Fibroblast of skin of right biceps (primary cell): ENCODE data around the gene TLN1.

Experiments
- DNase-seq: peaks from one replicate; pipeline ENCODE4 v3.0.0-alpha.2; 2013

TLN1 gene

DNA sequence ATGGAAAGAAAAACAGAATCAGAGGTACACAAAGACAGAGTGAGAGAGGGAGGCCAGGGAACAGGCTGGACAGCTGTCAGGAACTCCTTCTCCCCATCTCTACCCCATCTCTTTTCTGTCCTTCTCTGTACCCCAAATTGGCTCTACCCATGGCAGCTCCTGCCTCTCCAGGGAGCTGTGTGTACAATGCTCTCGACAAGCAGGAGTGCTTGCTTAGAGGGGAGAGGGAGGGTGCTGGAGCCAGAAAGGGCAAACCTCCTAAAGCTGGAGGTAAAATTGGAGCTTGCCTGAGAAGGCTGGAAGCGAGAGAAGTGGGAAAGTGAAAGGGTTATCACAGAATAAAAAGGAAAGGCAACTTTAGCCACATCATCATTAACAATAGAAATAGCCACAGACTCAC lies 48.7 kb downstream of the TLN1 start:
- DNase-seq = no peak

- no peak for DNase-seq
These were observed 49.3 kb downstream of the TLN1 start for GRCh38 chr9:35682520-35683315.

GRCh38 chr9:35682051-35682450 lies 49.9 kb downstream of the TLN1 start:
- DNase-seq = no peak

- peak; percentile 46 for DNase-seq
These were observed 50.5 kb downstream of the TLN1 start for GRCh38 chr9:35681341-35682002.

DNA sequence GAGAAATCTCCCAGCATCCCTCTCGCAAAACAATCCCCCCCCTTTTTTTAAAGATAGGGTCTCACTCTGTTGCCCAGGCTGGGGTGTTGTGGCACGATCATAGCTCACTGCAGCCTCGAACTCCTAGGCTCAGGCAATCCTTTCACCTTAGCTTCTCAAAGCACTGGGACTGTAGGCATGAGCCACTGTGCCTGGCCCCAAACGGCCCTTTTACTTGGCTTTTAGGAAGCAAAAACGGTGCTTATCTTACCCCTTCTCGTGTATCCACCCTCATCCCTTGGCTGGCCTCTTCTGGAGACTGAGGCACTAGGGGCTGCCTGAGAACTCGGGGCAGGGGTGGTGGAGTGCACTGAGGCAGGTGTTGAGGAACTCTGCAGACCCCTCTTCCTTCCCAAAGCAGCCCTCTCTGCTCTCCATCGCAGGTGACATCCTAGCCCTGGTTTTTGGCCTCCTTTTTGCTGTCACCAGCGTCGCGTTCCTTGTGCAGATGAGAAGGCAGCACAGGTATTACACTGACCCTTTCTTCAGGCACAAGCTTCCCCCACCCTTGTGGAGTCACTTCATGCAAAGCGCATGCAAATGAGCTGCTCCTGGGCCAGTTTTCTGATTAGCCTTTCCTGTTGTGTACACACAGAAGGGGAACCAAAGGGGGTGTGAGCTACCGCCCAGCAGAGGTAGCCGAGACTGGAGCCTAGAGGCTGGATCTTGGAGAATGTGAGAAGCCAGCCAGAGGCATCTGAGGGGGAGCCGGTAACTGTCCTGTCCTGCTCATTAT lies 51.5 kb downstream of the TLN1 start:
- DNase-seq = peak; percentile 68

GRCh38 chr9:35679766-35680330 lies 52.1 kb downstream of the TLN1 start:
- DNase-seq = no peak

GRCh38 chr9:35679091-35679490 lies 52.9 kb downstream of the TLN1 start:
- no peak for DNase-seq

DNA sequence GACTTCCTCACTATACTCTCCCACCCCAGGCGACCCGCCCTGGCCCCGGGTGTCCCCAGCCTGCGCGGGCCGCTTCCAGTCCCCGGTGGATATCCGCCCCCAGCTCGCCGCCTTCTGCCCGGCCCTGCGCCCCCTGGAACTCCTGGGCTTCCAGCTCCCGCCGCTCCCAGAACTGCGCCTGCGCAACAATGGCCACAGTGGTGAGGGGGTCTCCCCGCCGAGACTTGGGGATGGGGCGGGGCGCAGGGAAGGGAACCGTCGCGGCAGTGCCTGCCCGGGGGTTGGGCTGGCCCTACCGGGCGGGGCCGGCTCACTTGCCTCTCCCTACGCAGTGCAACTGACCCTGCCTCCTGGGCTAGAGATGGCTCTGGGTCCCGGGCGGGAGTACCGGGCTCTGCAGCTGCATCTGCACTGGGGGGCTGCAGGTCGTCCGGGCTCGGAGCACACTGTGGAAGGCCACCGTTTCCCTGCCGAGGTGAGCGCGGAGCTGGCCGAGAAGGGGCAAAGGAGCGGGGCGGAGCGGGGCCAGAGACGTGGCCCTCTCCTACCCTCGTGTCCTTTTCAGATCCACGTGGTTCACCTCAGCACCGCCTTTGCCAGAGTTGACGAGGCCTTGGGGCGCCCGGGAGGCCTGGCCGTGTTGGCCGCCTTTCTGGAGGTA lies 56.1 kb downstream of the TLN1 start:
- DNase-seq = peak; percentile 47

GRCh38 chr9:35675204-35675603 lies 56.8 kb downstream of the TLN1 start:
- no peak for DNase-seq

DNA sequence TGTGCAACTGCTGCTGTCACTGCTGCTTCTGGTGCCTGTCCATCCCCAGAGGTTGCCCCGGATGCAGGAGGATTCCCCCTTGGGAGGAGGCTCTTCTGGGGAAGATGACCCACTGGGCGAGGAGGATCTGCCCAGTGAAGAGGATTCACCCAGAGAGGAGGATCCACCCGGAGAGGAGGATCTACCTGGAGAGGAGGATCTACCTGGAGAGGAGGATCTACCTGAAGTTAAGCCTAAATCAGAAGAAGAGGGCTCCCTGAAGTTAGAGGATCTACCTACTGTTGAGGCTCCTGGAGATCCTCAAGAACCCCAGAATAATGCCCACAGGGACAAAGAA lies 58.0 kb downstream of the TLN1 start:
- no peak for DNase-seq

DNA sequence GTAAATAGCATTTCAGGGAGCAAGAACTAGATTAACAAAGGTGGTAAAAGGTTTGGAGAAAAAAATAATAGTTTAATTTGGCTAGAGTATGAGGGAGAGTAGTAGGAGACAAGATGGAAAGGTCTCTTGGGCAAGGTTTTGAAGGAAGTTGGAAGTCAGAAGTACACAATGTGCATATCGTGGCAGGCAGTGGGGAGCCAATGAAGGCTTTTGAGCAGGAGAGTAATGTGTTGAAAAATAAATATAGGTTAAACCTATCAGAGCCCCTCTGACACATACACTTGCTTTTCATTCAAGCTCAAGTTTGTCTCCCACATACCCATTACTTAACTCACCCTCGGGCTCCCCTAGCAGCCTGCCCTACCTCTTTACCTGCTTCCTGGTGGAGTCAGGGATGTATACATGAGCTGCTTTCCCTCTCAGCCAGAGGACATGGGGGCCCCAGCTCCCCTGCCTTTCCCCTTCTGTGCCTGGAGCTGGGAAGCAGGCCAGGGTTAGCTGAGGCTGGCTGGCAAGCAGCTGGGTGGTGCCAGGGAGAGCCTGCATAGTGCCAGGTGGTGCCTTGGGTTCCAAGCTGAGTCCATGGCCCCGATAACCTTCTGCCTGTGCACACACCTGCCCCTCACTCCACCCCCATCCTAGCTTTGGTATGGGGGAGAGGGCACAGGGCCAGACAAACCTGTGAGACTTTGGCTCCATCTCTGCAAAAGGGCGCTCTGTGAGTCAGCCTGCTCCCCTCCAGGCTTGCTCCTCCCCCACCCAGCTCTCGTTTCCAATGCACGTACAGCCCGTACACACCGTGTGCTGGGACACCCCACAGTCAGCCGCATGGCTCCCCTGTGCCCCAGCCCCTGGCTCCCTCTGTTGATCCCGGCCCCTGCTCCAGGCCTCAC lies 58.6 kb downstream of the TLN1 start, which contains the start of gene CA9:
TSS of gene CA9 (plus strand) at position 797 of the 893 bp plus-strand sequence. CDS start at position 829, 32 bp downstream.
- DNase-seq = peak; percentile 54

GRCh38 chr9:35669331-35670145 lies 62.5 kb downstream of the TLN1 start:
- no peak for DNase-seq

DNA sequence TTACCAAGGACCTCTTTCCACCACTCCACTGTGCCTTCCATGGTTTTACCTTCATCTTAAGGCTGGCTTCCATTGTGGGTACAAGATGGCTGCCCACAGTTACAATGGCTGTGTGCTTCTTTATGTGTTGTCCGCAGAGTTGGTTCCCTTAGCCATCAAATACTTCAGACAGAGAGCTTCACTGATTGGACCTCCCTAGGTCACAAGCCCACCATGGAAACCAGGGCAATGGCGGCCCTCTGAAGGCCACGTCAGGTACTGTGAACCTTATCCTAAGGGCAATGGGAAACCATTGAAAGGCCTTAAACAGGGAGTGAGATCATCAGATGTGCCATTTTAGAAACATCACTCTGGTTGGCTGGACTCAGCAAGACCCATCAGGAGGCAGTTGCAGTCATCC lies 64.1 kb downstream of the TLN1 start:
- DNase-seq = no peak

DNA sequence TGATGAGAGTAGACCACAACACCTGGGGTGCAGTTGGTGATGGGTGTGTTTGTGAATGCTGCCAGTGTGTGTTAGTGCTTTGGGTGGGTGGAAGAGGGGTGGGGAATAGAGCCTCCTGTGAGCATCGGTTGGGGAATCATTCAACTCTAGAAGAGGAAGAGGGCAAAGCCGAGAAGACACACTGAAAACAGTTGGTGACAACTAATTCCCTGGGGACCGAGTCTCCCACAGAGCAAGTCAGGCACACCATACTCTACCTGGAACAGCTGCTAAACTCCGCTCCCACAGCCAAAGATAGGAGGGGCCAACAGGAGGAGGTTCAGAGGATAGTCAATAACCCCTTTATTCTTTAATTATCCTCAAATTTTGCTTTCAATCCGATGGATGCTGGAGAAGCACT lies 65.4 kb downstream of the TLN1 start:
- DNase-seq = no peak

GRCh38 chr9:35666045-35666444 lies 66.0 kb downstream of the TLN1 start:
- DNase-seq = peak; percentile 75

GRCh38 chr9:35665471-35665818 lies 66.5 kb downstream of the TLN1 start:
- DNase-seq = no peak

DNA sequence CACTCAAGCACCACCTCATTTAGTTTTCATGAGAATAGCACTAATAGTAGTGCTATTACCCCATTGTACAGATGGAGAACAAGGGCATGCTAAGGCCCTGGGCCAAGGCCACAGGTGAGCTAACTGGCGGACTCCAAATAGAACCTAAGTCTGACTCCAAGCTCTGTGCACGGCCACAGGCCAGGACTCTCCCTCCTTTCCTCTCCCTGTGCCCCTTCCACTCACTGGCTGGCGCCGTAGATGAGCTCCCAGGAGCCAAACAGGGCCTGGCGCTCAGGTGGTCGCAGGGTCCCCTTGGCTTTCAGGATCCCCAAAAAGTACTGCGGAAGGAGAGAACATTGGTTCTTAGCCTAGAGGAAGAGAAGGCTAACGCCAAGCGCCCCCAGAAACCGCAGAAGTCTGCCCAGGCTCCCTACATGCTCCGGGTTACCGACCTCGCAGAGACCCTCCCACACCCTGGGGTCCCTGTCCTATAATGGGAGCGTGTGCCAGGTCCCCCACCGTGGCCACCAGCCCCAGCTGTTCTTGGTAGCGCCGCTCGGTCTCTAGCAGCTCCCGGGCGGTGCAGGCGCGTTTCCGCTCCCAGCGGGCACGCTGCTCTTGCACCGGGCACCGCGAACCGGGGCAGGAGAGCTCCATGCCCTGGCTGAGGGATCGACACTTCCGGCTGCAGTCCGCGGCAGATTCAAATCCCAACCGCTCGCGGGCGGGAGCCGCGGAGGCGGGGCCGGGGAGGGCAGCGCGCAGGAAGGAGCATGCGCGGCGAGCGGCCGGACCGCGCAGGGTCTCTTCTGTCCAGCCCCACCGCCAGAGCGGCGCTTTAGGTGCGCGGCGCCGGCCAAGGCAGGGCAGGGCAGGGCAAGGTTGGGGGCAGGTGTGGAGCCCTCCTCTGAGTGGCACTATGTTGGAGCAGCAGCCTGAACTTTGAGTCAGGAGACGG lies 67.2 kb downstream of the TLN1 start, which contains the start of gene ARHGEF39:
TSS of gene ARHGEF39 (minus strand) at position 665 of the 940 bp plus-strand sequence. CDS start at position 639, 26 bp downstream.
- peak; percentile 82 for DNase-seq

GRCh38 chr9:35662437-35662836 lies 69.6 kb downstream of the TLN1 start:
- no peak for DNase-seq

DNA sequence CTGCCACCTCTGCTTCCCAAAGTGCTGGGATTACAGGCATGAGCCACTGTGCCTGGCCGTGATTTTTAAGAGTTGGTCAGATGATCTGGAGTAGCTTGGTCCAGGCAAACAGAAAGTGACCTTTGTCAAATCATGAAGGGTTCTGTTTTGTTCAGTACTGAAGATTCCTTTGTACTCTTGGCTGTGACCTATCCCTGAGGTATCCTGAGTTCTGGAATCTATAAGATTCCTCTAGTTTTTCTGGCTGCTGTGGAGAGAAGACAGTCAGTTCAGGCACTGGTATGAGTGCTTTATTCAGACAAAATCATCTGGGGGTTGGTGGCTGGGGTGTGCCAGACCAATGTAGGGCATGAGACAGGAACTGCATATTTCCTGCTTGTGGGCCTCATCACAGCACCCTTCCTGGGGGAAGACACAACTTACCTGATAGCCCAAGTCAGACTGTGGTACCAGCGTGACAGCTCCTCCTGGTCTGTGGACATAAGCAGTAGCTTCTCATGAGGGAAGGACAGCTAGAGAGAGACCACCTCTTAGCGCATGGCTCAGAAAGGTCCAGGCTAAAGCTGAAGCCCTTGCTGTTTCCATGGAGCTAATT lies 70.1 kb downstream of the TLN1 start:
- DNase-seq = no peak
